ENCODE measurements around the gene RFX8. TPM values are rescaled to one million over a fixed set of nuclear protein-coding genes. Genes with fewer than 3 reads are reported as not detected.

RFX8 gene
- total RNA-seq, 4 donors from 2014 or later = 2.6 to 3.9 TPM; not detected in 2

DNA sequence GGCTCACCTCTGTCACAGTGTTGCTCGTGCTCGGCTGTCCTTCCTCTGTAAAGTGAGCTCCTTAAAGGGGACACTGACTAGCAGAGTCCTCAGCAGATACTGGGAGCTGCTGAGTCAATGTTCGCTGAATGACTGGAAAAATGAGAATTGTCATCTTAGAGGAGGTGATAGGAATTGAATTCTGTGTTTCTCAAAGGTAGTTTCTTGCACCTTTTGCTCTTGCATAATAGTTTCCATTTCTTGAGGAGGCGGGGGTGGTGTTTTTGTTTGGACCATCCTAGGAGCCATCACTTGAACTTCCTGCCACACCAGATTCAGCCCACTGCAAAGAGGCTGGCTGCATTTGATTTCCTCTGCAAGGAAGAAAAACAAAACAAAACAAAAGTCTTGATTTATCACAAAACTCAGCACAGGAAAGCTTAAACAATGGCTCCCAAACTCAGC lies 11.4 kb upstream of the RFX8 start:
- TF ChIP-seq, protein P1, sequence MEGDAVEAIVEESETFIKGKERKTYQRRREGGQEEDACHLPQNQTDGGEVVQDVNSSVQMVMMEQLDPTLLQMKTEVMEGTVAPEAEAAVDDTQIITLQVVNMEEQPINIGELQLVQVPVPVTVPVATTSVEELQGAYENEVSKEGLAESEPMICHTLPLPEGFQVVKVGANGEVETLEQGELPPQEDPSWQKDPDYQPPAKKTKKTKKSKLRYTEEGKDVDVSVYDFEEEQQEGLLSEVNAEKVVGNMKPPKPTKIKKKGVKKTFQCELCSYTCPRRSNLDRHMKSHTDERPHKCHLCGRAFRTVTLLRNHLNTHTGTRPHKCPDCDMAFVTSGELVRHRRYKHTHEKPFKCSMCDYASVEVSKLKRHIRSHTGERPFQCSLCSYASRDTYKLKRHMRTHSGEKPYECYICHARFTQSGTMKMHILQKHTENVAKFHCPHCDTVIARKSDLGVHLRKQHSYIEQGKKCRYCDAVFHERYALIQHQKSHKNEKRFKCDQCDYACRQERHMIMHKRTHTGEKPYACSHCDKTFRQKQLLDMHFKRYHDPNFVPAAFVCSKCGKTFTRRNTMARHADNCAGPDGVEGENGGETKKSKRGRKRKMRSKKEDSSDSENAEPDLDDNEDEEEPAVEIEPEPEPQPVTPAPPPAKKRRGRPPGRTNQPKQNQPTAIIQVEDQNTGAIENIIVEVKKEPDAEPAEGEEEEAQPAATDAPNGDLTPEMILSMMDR (IDR thresholded peaks at IDR 0.05) = no peak
- DNase-seq (ENCODE audit: low spot score) (no peak), ATAC-seq (ENCODE audit: low FRiP score) (no peak)

DNA sequence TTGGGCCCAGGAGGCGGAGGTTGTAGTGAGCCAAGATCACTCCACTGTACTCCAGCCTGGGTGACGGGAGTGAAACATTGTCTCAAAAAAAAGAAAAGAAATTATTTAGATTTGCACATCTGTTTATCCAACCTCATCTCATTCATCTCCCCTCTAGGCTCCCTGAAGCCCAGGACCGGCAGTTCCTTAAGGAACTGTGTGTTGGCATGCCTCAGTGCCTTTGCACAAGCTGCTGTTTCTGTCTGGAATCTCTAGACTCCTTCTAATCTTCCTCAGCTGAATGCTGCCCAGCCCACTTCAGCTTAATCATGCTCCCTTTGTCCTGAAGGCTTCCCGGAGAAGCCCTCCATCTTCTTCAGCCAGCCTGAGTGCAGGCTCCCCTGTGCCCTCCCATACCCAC lies 10.9 kb upstream of the RFX8 start:
- DNase-seq (ENCODE audit: low spot score) (no peak), ATAC-seq (ENCODE audit: low FRiP score) (no peak)
- TF ChIP-seq, protein P1 (IDR thresholded peaks at IDR 0.05) = no peak

DNA sequence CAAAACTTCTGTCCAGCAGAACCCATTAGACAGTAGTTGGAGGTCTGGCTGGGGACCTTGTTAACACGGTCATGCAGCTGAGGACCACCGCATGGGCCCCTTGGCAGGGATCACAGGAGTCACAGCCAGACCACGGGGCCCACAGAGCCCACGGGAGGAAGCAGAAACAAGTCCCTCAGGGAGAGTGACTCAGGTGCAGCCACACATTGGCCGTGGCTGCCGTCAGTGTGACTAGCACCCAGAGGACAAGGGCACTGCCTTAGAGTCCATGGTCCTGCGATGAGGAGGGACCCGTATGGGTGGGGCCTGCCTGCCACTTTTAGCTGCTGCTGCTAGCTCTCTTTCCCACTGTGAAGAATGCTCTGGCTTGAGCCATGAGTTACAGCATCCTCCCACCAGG lies 5.9 kb upstream of the RFX8 start:
- TF ChIP-seq, protein P1 (IDR thresholded peaks at IDR 0.05) = no peak
- ATAC-seq (ENCODE audit: low FRiP score) = no peak
- DNase-seq (ENCODE audit: low spot score) = no peak

DNA sequence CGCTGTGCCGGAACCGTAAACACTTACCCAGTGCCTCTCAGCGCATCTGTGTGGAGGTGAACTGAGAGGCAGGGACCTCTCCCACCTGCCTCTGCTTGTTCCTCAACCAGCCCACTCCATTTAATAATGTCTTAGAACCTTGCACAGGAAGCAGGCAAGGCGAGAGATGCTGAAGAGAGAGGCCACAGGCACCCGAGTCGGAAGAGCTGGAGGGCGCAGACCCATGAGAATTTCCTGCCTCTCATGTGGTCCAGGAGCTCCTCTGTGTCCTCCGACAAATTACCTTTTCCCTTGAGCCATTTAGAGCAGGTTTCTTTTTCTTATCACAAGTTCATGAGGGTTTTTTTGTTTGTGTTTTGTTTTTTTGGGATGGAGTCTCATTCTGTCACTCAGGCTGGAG lies 4.9 kb upstream of the RFX8 start:
- DNase-seq (ENCODE audit: low spot score) (no peak), ATAC-seq (ENCODE audit: low FRiP score) (no peak)
- TF ChIP-seq, protein P1 (IDR thresholded peaks at IDR 0.05) = no peak

DNA sequence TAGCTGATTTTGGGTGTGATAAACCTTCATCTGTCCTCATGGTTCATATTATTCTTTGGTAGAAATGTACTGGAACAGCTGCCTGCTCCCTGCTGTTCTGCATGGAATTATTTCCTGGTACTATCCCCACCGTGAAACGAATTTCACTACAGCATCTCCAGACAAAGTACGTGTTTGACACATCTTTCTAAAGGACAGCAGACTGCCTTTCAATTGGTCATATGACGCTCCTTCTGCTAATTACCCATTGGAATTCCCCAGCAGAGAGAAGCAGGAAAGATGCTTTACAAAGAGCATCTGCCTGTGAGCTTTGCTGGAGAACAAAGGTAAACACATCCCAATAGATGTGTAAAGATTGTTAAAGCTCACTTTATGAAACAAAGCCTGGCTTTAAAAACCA lies 4.4 kb upstream of the RFX8 start:
- TF ChIP-seq, protein P1 (IDR thresholded peaks at IDR 0.05) = no peak
- no peak for ATAC-seq (ENCODE audit: low FRiP score)

DNA sequence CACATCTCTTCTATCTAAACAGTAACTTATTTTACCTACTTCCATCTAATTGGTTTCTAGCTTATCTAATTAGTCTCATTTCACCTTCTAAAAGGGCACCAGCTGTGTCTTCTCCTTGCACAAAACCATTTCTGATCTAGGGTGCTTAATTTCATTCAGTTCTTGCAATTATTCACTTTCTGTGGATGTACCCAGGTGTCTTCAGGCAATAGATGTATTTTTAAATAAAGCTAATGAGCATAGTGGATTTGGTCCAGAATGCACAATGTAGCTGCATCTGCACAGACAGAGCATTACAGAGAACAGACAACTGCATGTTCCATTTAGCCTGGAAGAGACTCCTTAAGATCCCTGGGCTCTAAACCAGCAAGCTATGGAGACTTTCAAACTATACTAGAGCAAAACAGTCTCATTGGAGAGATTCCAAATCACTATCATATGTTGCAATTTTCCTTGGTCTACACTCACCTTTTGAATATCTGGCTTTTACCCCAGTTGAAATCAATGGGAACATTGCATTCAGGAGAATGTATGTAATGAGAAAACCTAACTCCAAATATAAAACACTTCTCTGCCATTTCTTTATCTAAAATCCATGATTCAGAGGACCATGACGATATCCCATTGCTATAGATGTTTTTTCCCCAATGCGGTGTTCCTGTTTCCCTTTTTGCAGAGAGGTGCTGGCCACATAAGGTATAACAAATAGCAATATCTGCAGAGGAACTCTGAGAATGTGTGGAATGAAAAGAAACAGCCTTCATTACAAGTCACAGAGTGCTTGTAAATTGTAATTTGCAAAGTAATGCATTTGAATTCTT lies 3.5 kb upstream of the RFX8 start:
- TF ChIP-seq, protein P1 (IDR thresholded peaks at IDR 0.05) = no peak
- DNase-seq (ENCODE audit: low spot score) = no peak

More for the DNA sequence above, 4.4 kb upstream of the RFX8 start:
- no peak for DNase-seq (ENCODE audit: low spot score)

DNA sequence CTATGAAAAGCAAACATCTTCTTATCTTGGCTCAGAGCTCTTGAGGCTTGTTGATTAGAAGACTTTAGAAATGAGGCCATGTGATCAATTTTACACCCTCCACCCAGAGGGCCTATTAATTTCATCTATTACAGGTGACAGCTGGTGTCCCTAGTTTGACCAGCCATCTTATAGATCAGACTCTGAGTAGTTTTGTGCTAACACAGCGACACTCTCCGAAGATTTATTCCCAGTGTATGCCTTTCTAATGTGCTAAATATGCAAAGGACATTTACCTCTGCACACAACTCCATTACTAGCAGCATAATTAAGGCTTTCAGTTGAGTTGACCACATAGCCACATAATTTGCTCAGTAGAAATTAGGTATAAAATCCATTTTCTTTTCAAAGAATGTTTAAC lies 2.6 kb upstream of the RFX8 start:
- TF ChIP-seq, protein P1 (IDR thresholded peaks at IDR 0.05) = no peak
- no peak for ATAC-seq (ENCODE audit: low FRiP score)
- DNase-seq (ENCODE audit: low spot score) = no peak

More for the DNA sequence above, 3.5 kb upstream of the RFX8 start:
- no peak for ATAC-seq (ENCODE audit: low FRiP score)
